ENCODE measurements around the gene HNRNPR.
"Not testable (repeated sequence)": the region's sequence is repeated elsewhere in the genome, so short reads cannot be mapped to it uniquely, and the experiment has no call there.

The HNRNPR gene

DNA sequence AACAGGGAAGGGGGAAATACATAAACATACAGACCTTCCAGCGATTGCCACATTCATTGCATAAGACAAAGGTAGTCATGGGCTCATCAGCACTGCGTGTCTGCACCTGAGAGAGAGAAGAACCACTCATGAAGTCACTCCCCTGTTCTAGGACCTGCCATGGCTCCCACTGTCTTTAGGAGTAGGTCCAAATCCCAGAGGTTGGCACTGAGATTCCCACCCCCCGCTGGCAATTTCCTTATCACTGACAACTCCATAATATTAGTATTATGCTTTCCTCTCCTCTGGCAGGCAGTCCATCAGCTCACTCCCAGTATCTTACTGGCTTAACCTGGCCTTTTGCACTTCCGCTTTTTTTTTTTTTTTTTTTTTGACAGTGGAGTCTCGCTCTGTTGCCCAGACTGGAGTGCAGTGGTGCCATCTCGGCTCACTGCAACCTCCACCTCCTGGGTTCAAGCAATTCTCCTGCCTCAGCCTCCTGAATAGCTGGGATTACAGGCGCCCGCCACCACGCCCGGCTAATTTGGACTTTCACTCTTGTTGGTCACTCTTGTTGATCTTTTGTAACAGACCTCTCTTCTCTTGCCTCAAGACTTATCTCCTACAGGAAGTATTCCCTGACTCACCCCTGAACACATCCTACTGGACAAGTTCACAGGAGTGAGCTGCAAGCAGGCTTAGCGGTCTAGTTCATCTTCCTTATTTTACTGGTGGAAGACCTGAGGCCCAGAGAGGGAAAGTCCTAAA is 40.4 kb upstream of the HNRNPR start:
- H3K4me3 ChIP-seq (ENCODE audit: low read depth, low read length), result no peak overlapping the region
- TF ChIP-seq CTCF (IDR thresholded peaks at IDR 0.05; ENCODE audit: insufficient read depth, low read depth, low read length, missing control alignments), result no peak
- no peak for DNase-seq (ENCODE audit: low read depth)

DNA sequence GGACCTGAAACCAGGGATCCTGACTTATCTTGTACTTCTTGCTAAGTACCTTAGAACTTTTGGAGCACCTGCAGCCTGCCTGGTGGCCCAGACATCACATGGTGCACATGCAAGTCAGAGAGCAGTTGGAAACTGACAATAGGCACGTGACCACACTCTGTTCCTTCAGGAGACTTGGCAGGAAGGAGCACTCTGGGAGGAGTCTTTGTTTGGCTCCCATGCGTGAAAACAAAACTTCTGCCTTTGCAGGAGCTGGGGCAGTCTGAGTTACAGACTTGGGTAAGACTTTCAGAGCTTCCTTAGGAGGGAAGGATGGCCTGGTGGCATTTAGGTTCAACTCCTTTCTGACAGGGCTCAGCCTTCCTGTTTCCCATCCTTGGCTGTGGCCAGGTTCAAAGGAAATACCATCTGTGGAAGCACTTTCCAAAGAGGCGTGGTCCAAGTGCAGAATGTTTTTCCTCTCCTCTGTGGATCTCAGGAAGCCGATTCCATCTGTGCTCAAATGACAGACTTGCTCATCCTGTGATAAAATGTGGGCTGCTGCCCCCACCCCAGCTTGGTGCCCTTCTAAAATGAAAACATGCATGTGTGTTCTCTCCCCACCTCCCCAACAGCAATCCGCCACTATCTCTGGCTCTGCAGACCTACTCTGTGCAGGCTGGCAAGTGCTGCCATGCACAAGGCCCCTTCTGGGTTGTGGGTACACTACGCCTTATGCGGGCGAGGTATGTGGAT is 39.7 kb upstream of the HNRNPR start:
- DNase-seq (ENCODE audit: low read depth), result no peak
- H3K4me3 ChIP-seq (ENCODE audit: low read depth, low read length), result no peak overlapping the region
- TF ChIP-seq CTCF (IDR thresholded peaks at IDR 0.05; ENCODE audit: insufficient read depth, low read depth, low read length, missing control alignments), result no peak

- H3K4me3 ChIP-seq (ENCODE audit: low read depth, low read length), result no peak overlapping the region
- no peak for DNase-seq (ENCODE audit: low read depth)
- TF ChIP-seq CTCF (IDR thresholded peaks at IDR 0.05; ENCODE audit: insufficient read depth, low read depth, low read length, missing control alignments), result no peak
These were observed 37.3 kb upstream of the HNRNPR start for GRCh38 chr1:23381233-23381885.

DNA sequence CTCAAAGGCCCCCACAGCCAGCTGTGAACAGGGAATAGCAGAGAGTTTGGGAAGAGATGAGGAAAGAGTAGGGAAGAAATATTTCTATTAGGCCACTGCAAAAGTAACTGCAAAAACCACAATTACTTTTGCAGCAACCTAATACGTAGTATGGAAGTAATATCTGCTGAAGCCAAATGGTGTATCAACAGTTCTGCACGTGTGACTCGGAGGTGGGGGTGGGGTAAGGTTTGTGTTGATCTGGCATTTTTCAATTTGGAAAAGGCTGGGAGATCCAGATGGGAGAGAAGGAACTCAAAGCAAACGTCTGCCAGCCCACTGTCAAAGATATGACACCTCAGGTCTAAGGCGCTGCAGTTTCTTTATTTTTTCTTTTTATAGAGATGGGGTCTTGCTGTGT is 36.6 kb upstream of the HNRNPR start:
- DNase-seq (ENCODE audit: low read depth), result no peak
- no peak overlapping the region for H3K4me3 ChIP-seq (ENCODE audit: low read depth, low read length)
- TF ChIP-seq CTCF (IDR thresholded peaks at IDR 0.05; ENCODE audit: insufficient read depth, low read depth, low read length, missing control alignments), result no peak

DNA sequence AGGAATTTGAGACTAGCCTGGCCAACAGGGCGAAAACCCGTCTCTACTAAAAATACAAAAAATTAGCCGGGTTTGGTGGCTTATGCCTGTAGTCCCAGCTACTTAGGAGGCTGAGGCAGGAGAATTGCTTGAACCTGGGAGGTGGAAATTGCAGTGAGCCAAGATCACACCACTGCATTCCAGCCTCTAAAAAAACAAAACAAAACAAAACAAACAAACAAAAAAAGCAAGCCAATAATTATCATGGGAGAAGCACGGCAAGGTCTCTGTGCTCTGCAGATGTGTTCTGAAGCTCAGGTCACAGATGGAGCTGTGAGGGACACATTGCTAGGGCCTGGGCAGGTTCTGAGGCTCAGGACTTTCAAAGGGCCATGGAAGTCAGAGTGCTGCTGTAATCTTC is 36.2 kb upstream of the HNRNPR start:
- not testable (repeated sequence) for H3K4me3 ChIP-seq (ENCODE audit: low read depth, low read length); DNase-seq (ENCODE audit: low read depth)

- TF ChIP-seq CTCF (IDR thresholded peaks at IDR 0.05; ENCODE audit: insufficient read depth, low read depth, low read length, missing control alignments), result no peak
- H3K4me3 ChIP-seq (ENCODE audit: low read depth, low read length), result no peak overlapping the region
- DNase-seq (ENCODE audit: low read depth), result no peak
These were observed 33.1 kb upstream of the HNRNPR start for GRCh38 chr1:23376890-23377811.

- DNase-seq (ENCODE audit: low read depth); H3K4me3 ChIP-seq (ENCODE audit: low read depth, low read length): not testable (repeated sequence)
These were observed 30.1 kb upstream of the HNRNPR start for GRCh38 chr1:23374079-23374735.
